SK-N-SH (cell line): ENCODE measurements around the gene OR52K2. TPM values are rescaled to one million over a fixed set of nuclear protein-coding genes. Genes with fewer than 3 reads are reported as not detected.

ENCODE experiments used
- CTCF ChIA-PET: fragments of 300-600, 350-600 bp; formaldehyde crosslinking; extraction: SDS; loops from one replicate; lab custom pipeline; 2021; lab: Yijun Ruan, JAX
- POLR2A ChIA-PET: fragments of 350-600 bp; sonication (Branson Sonifier 250); formaldehyde crosslinking; extraction: SDS; loops from one replicate; lab custom pipeline; 2020; ENCODE audit warnings: antibody characterized with exemption, inconsistent platforms; lab: Yijun Ruan, JAX
- DNase-seq: peaks from one replicate; pipeline ENCODE4 v3.0.0; 2012
- H2AFZ ChIP-seq: fragments of 200-600 bp; sonication (generic); 2 replicates; pipeline ENCODE4 v1.8.1; 2016; ENCODE audit warnings: antibody characterized with exemption, mild to moderate bottlenecking, low read depth
- H3F3A ChIP-seq: fragments of 200-600 bp; sonication (generic); replicated peaks from 2 replicates; pipeline ENCODE3; 2016; ENCODE audit warnings: antibody characterized with exemption, mild to moderate bottlenecking; ENCODE audit not compliant: insufficient read depth
- H3K27ac ChIP-seq, 2 experiments: fragments of 200-500 bp in 1 of 2; fragments of 200-600 bp in 1 of 2; sonication (Bioruptor generic) in 1 of 2; sonication (generic), shearing (Covaris generic) in 1 of 2; 2 replicates each; pipeline versions ENCODE4 v1.5.1 to v1.6.1; 2014 to 2016; ENCODE audit warnings: low read depth in 2 of 2, inconsistent platforms in 1 of 2, low read length in 1 of 2, mild to moderate bottlenecking in 1 of 2, mixed read lengths in 1 of 2
- H3K27me3 ChIP-seq: fragments of 200-600 bp; sonication (generic), shearing (Covaris generic); 2 replicates; pipeline ENCODE4 v1.6.1; 2016; ENCODE audit warnings: mixed run types; ENCODE audit not compliant: insufficient read depth
- H3K36me3 ChIP-seq, 2 experiments: fragments of 200-500 bp in 1 of 2; fragments of 200-600 bp in 1 of 2; sonication (Bioruptor generic) in 1 of 2; sonication (generic) in 1 of 2; replicated peaks in 1 of 2; 2 replicates each; pipeline versions ENCODE3 to v1.5.1; 2014 to 2016; ENCODE audit warnings: low read length in 1 of 2, mild to moderate bottlenecking in 1 of 2; ENCODE audit not compliant: insufficient read depth in 2 of 2, control insufficient read depth in 1 of 2
- H3K4me1 ChIP-seq, 2 experiments: fragments of 200-500 bp in 1 of 2; fragments of 200-600 bp in 1 of 2; sonication (Bioruptor generic) in 1 of 2; sonication (generic), shearing (Covaris generic) in 1 of 2; 2 replicates each; pipeline versions ENCODE4 v1.5.1 to v1.6.1; 2014 to 2016; ENCODE audit warnings: low read depth in 1 of 2, low read length in 1 of 2, mixed run types in 1 of 2; ENCODE audit not compliant: insufficient read depth in 2 of 2, control insufficient read depth in 1 of 2
- H3K4me2 ChIP-seq: fragments of 200-600 bp; sonication (generic), shearing (Covaris generic); 2 replicates; pipeline ENCODE4 v1.6.1; 2017; ENCODE audit warnings: mixed run types
- H3K4me3 ChIP-seq, 2 experiments: fragments of 200-500 bp in 1 of 2; fragments of 200-600 bp in 1 of 2; sonication (Bioruptor generic) in 1 of 2; sonication (generic), shearing (Covaris generic) in 1 of 2; 2 replicates each; pipeline versions ENCODE4 v1.5.1 to v1.8.1; 2014 to 2016; ENCODE audit warnings: low read depth in 2 of 2, inconsistent platforms in 1 of 2, low read length in 1 of 2, mild to moderate bottlenecking in 1 of 2, mixed read lengths in 1 of 2, moderate library complexity in 1 of 2
- H3K79me2 ChIP-seq: fragments of 200-600 bp; sonication (generic); 2 replicates; pipeline ENCODE4 v1.8.1; 2017; ENCODE audit warnings: mild to moderate bottlenecking; ENCODE audit not compliant: insufficient read depth
- H3K9ac ChIP-seq: fragments of 200-600 bp; sonication (generic); 2 replicates; pipeline ENCODE4 v1.6.1; 2017; ENCODE audit warnings: mixed run types
- H3K9me2 ChIP-seq: fragments of 200-600 bp; sonication (generic); 2 replicates; pipeline ENCODE4 v1.6.1; 2017; ENCODE audit warnings: mixed run types
- H3K9me3 ChIP-seq: fragments of 200-600 bp; sonication (generic); 2 replicates; pipeline ENCODE4 v1.6.1; 2017; ENCODE audit warnings: mixed run types, mild to moderate bottlenecking, moderate library complexity
- H4K20me1 ChIP-seq: fragments of 200-600 bp; sonication (generic); 2 replicates; pipeline ENCODE4 v1.6.1; 2017; ENCODE audit warnings: mild to moderate bottlenecking, mixed run types; ENCODE audit not compliant: insufficient read depth
- CHD2 ChIP-seq: fragments of 150-350 bp; IDR thresholded peaks from 2 replicates; pipeline ENCODE4 v1.6.1; 2018; ENCODE audit warnings: low read length; ENCODE audit not compliant: partially characterized antibody
- ELF1 ChIP-seq: IDR thresholded peaks from 2 replicates; pipeline ENCODE4 v1.4.0; 2012
- EZH2phosphoT487 ChIP-seq: fragments of 200-600 bp; sonication (generic); IDR thresholded peaks from 2 replicates; pipeline ENCODE4 v1.6.1; 2017; ENCODE audit warnings: low read depth, mixed run types, mild to moderate bottlenecking, antibody characterized with exemption, moderate library complexity, borderline replicate concordance
- FOXJ3 ChIP-seq: sonication (generic); formaldehyde crosslinking; IDR thresholded peaks from 2 replicates; pipeline ENCODE4 v1.5.1; 2020; ENCODE audit warnings: mild to moderate bottlenecking, missing genetic modification reagents
- GABPA ChIP-seq: IDR thresholded peaks from 2 replicates; pipeline ENCODE4 v1.4.0; 2012; ENCODE audit warnings: low read depth, mild to moderate bottlenecking
- GATA2 ChIP-seq: sonication (generic); formaldehyde crosslinking; IDR thresholded peaks from 2 replicates; pipeline ENCODE4 v1.5.0; 2020; ENCODE audit warnings: mild to moderate bottlenecking, missing genetic modification reagents
- MXI1 ChIP-seq: IDR thresholded peaks from 2 replicates; pipeline ENCODE4 v1.6.1; 2012; ENCODE audit warnings: mild to moderate bottlenecking, low read depth, low read length, improper control_type of control experiment
- RAD21 ChIP-seq: IDR thresholded peaks from 2 replicates; pipeline ENCODE4 v1.6.1; 2012; ENCODE audit warnings: mild to moderate bottlenecking, low read length
- RCOR1 ChIP-seq: fragments of 150-350 bp; IDR thresholded peaks from 2 replicates; pipeline ENCODE4 v1.6.1; 2017; ENCODE audit warnings: antibody characterized with exemption, low read length
- RFX5 ChIP-seq: IDR thresholded peaks from 2 replicates; pipeline ENCODE4 v1.6.1; 2012; ENCODE audit warnings: mild to moderate bottlenecking, improper control_type of control experiment, low read length
- RXRA ChIP-seq: IDR thresholded peaks from 2 replicates; pipeline ENCODE4 v1.4.0; 2012; ENCODE audit warnings: low read depth, mild to moderate bottlenecking, borderline replicate concordance
- SMC3 ChIP-seq: IDR thresholded peaks from 2 replicates; pipeline ENCODE4 v1.6.1; 2012; ENCODE audit warnings: low read depth, low read length, improper control_type of control experiment
- TAF1 ChIP-seq: IDR thresholded peaks from 2 replicates; pipeline ENCODE4 v1.6.1; 2012; ENCODE audit warnings: low read depth, mild to moderate bottlenecking, low read length, moderate library complexity, borderline replicate concordance
- TCF12 ChIP-seq: IDR thresholded peaks from 2 replicates; pipeline ENCODE4 v1.4.0; 2012
- YY1 ChIP-seq: IDR thresholded peaks from 2 replicates; pipeline ENCODE4 v1.4.0; 2012; ENCODE audit warnings: low read depth, mild to moderate bottlenecking
- WGBS: methylation state at CpG from one replicate; pipeline ENCODE4 v1.1.6; 2017; ENCODE audit warnings: low lambda C conversion rate; 5-methylcytosine and 5-hydroxymethylcytosine counted together
- polyA plus RNA-seq, 3 experiments: library from polyadenylated mRNA; depleted of rRNA; stranded (reverse); fragments of >200 nt; gene quantifications; 2 replicates each; pipeline ENCODE4 v1.2.3, GENCODE V29; 2012
- TF ChIP-seq, protein P1 (sequence below): IDR thresholded peaks from 2 replicates; pipeline ENCODE4 v1.4.0; 2012; ENCODE audit warnings: low read depth, borderline replicate concordance
- TF ChIP-seq, protein P2 (sequence below): fragments of 150-350 bp; IDR thresholded peaks from 2 replicates; pipeline ENCODE4 v1.6.1; 2017; ENCODE audit warnings: antibody characterized with exemption, low read length, low read depth, borderline replicate concordance
- TF ChIP-seq, protein P3 (sequence below): IDR thresholded peaks from 2 replicates; pipeline ENCODE4 v1.4.0; 2012; ENCODE audit warnings: low read depth
- TF ChIP-seq, protein P4 (sequence below): fragments of 150-350 bp; IDR thresholded peaks from 2 replicates; pipeline ENCODE4 v1.6.1; 2016; ENCODE audit warnings: mild to moderate bottlenecking, low read depth, low read length
- TF ChIP-seq, protein P5 (sequence below): fragments of 200-600 bp; sonication (generic); IDR thresholded peaks from 2 replicates; pipeline ENCODE4 v1.6.1; 2017; ENCODE audit warnings: antibody characterized with exemption, mild to moderate bottlenecking, moderate library complexity

The OR52K2 gene
- polyA plus RNA-seq, 1 of the 3 experiments (the other 2 are of a cell fraction) = not detected

DNA sequence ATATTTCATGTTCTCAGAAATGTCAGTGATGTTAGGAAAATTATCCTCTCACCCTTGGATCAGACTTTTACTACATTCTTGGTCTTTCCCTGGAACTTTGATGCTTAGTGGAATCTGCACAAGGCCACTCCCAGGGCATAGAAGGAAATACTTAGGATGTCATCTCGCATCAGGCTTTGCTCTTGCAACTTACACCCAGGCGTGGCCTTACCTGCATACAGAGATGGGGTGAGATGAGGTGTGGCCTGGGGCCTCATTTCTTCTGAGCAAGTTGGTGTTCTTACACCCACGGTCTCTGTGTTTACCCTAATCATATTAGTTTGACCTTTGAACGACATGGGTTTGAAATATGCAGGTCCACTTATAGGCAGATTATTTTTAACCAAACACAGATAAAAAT, 19.0 kb upstream of the OR52K2 start:
- TF ChIP-seq EZH2phosphoT487 = no peak
- TF ChIP-seq TCF12 = no peak
- no peak for TF ChIP-seq GABPA
- TF ChIP-seq SMC3 = no peak
- TF ChIP-seq TAF1 = no peak
- CTCF ChIA-PET = no interaction called here
- H3K4me1 ChIP-seq = no peaks in the 10 kb centered on the region
- H3K36me3 ChIP-seq = no peaks in the 10 kb centered on the region
- H3K9me2 ChIP-seq = no peaks in the 10 kb centered on the region
- H3F3A ChIP-seq = no peaks in the 10 kb centered on the region
- no peaks in the 10 kb centered on the region for H4K20me1 ChIP-seq
- H3K4me3 ChIP-seq = no peak overlapping the region
- no peak overlapping the region for H3K9ac ChIP-seq
- no peaks in the 10 kb centered on the region for H3K79me2 ChIP-seq
- 1% methylated on average over 4 of the region's 4 CpGs for WGBS
- H3K27ac ChIP-seq = no peak overlapping the region
- no peaks in the 10 kb centered on the region; the same call in 1 of the 2 replicates for H3K27me3 ChIP-seq
- POLR2A ChIA-PET = no interaction called here
- H3K4me2 ChIP-seq = no peak overlapping the region
- no peak for DNase-seq
- H2AFZ ChIP-seq = no peak overlapping the region
- H3K9me3 ChIP-seq = no peaks in the 10 kb centered on the region

DNA sequence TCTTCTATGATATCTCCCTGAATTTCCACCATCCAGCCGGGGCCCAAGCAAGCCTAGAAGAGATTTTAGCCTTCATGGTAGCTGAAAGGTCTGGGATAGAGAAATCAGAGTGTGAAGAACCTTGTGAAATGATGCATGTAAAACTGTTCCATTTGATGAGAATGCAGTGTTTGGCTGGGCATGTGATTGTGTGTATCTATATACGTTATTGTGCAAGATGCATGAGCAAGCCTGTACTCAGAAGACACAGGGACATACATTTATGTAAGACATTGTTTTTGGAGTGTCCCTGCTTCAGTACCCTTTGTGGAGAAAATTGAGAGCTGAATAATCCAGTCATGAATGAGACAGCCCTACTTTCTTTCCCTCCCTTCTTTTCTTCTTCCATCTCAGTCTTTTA, 15.2 kb upstream of the OR52K2 start:
- Histone ChIP-seq H3K27me3 (no peaks in the 10 kb centered on the region; the same call in 1 of the 2 replicates), H3F3A (no peaks in the 10 kb centered on the region), H3K9me2 (no peaks in the 10 kb centered on the region), H2AFZ (no peak overlapping the region), H3K4me3 (no peak overlapping the region), H3K9ac (no peak overlapping the region), H3K79me2 (no peaks in the 10 kb centered on the region), H3K4me2 (no peak overlapping the region), H3K4me1 (no peaks in the 10 kb centered on the region), H3K27ac (no peak overlapping the region), H3K9me3 (no peaks in the 10 kb centered on the region), H4K20me1 (no peaks in the 10 kb centered on the region), H3K36me3 (no peaks in the 10 kb centered on the region)
- CTCF ChIA-PET = no interaction called here
- POLR2A ChIA-PET = no interaction called here
- DNase-seq = no peak
- WGBS = 5% methylated on average over 2 of the region's 2 CpGs
- TF ChIP-seq RXRA = no peak
- TF ChIP-seq RFX5 = no peak
- TF ChIP-seq, protein P1, sequence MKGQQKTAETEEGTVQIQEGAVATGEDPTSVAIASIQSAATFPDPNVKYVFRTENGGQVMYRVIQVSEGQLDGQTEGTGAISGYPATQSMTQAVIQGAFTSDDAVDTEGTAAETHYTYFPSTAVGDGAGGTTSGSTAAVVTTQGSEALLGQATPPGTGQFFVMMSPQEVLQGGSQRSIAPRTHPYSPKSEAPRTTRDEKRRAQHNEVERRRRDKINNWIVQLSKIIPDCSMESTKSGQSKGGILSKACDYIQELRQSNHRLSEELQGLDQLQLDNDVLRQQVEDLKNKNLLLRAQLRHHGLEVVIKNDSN = no peak
- TF ChIP-seq, protein P2, sequence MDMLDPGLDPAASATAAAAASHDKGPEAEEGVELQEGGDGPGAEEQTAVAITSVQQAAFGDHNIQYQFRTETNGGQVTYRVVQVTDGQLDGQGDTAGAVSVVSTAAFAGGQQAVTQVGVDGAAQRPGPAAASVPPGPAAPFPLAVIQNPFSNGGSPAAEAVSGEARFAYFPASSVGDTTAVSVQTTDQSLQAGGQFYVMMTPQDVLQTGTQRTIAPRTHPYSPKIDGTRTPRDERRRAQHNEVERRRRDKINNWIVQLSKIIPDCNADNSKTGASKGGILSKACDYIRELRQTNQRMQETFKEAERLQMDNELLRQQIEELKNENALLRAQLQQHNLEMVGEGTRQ = no peak
- no peak for TF ChIP-seq YY1
- TF ChIP-seq, protein P3, sequence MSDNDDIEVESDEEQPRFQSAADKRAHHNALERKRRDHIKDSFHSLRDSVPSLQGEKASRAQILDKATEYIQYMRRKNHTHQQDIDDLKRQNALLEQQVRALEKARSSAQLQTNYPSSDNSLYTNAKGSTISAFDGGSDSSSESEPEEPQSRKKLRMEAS = no peak
- TF ChIP-seq MXI1 = no peak
- no peak for TF ChIP-seq RCOR1
- no peak for TF ChIP-seq SMC3
- TF ChIP-seq FOXJ3 (CRISPR knock-in tag) = no peak
- no peak for TF ChIP-seq GATA2 (CRISPR knock-in tag)
- no peak for TF ChIP-seq RAD21
- no peak for TF ChIP-seq GABPA
- TF ChIP-seq, protein P4, sequence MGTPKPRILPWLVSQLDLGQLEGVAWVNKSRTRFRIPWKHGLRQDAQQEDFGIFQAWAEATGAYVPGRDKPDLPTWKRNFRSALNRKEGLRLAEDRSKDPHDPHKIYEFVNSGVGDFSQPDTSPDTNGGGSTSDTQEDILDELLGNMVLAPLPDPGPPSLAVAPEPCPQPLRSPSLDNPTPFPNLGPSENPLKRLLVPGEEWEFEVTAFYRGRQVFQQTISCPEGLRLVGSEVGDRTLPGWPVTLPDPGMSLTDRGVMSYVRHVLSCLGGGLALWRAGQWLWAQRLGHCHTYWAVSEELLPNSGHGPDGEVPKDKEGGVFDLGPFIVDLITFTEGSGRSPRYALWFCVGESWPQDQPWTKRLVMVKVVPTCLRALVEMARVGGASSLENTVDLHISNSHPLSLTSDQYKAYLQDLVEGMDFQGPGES = no peak
- TF ChIP-seq ELF1 = no peak
- TF ChIP-seq TAF1 = no peak
- TF ChIP-seq CHD2 = no peak
- TF ChIP-seq, protein P5, sequence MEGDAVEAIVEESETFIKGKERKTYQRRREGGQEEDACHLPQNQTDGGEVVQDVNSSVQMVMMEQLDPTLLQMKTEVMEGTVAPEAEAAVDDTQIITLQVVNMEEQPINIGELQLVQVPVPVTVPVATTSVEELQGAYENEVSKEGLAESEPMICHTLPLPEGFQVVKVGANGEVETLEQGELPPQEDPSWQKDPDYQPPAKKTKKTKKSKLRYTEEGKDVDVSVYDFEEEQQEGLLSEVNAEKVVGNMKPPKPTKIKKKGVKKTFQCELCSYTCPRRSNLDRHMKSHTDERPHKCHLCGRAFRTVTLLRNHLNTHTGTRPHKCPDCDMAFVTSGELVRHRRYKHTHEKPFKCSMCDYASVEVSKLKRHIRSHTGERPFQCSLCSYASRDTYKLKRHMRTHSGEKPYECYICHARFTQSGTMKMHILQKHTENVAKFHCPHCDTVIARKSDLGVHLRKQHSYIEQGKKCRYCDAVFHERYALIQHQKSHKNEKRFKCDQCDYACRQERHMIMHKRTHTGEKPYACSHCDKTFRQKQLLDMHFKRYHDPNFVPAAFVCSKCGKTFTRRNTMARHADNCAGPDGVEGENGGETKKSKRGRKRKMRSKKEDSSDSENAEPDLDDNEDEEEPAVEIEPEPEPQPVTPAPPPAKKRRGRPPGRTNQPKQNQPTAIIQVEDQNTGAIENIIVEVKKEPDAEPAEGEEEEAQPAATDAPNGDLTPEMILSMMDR = no peak
